Right kidney (tissue), 9 donors: ENCODE data around the gene KMT2B.
"Not testable (repeated sequence)": the region's sequence is repeated elsewhere in the genome, so short reads cannot be mapped to it uniquely, and the experiment has no call there.

Experiments used
- DNase-seq: peaks from one replicate; pipeline ENCODE4 v3.0.0-alpha.2; 2016
- long read RNA-seq, 8 donors: transcript quantifications; one replicate each; lab custom pipeline, GENCODE V29; 2026

Gene KMT2B
- long read RNA-seq, donor 1, partial matches to known transcripts, result 0 of 4 reads
- long read RNA-seq, donor 1, other reads (novel, unspliced or antisense), result 0 of 4 reads
- long read RNA-seq, donor 2, partial matches to known transcripts, result 0 of 1 reads
- long read RNA-seq, donor 2, other reads (novel, unspliced or antisense), result 0 of 1 reads
- long read RNA-seq, donor 3, partial matches to known transcripts, result 8 of 12 reads
- long read RNA-seq, donor 3, other reads (novel, unspliced or antisense), result 0 of 12 reads
- long read RNA-seq, donor 4, partial matches to known transcripts, result 10 of 13 reads
- long read RNA-seq, donor 4, other reads (novel, unspliced or antisense), result 0 of 13 reads
- long read RNA-seq, donor 5, partial matches to known transcripts, result 0 of 2 reads
- long read RNA-seq, donor 5, other reads (novel, unspliced or antisense), result 0 of 2 reads
- long read RNA-seq, donor 6, partial matches to known transcripts, result 8 of 11 reads
- long read RNA-seq, donor 6, other reads (novel, unspliced or antisense), result 0 of 11 reads
- long read RNA-seq, donor 7, result 0 reads
- long read RNA-seq, donor 8, partial matches to known transcripts, result 7 of 7 reads
- long read RNA-seq, donor 8, other reads (novel, unspliced or antisense), result 0 of 7 reads

DNA sequence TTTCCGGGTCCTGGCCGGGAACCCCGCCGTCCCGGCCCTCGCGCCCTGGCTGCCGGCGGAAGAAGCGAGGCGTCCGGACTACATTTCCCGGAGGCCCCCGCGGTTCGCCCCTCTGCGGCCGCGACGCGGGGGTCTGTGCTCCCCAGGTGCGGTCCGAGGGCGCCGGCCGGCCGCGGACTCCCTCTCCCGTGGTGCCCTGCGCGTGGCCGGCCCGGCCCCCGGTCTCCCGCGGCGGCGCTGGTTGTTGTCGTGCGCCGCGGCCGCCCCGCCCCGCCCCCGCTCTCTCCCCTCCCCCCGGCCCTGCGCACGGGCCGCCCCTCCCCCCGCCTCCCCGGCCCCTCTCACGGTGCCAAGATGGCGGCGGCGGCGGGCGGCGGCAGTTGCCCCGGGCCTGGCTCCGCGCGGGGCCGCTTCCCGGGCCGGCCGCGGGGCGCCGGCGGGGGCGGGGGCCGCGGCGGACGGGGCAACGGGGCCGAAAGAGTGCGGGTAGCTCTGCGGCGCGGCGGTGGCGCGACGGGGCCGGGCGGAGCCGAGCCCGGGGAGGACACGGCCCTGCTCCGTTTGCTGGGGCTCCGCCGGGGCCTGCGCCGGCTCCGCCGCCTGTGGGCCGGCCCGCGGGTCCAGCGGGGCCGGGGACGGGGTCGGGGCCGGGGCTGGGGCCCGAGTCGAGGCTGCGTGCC is at the start of gene KMT2B:
Gene KMT2B (plus strand): TSS at position 339 of the 680 bp plus-strand sequence. CDS start 16 bp downstream, at position 355.
- DNase-seq, result peak; percentile 98

DNA sequence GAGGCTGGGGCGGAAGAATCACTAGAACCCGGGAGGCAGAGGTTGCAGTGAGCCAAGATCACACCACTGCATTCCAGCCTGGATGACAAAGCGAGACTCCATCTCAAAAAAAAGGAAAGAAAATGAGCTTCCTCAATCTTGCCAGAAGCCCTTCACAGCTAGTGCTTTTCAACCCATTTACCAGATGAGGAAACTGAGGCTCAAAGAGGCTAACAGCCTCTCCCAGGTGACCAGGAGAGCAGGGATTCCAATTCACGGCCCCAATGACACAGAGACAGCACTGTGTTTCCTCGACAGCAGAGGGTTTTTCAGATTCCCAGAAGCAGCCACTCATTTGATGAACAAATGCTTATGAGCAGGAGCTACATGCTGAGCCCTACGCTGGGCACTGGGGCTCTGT is 48.2 kb upstream of the KMT2B start:
- no peak for DNase-seq

- no peak for DNase-seq
Observed at GRCh38 chr19:35669974-35670373, 47.8 kb upstream of the KMT2B start.

DNA sequence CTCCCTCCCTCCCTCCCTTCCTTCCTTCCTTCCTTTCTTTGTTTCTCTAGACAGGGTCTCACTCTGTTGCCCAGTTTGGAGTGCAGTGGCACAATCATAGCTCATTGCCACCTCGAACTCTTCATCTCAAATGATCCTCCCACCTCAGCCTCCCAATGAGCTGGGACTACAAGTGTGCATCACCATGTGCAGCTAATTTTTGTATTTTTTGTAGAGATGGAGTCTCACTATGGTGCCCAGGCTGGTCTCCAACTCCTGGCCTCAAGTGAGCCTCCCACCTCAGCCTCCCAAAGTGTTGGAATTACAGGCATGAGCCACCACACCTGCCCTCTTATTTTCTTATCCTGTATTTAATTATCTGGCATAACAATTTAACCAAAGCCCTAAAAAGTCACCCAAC is 47.1 kb upstream of the KMT2B start:
- no peak for DNase-seq

DNA sequence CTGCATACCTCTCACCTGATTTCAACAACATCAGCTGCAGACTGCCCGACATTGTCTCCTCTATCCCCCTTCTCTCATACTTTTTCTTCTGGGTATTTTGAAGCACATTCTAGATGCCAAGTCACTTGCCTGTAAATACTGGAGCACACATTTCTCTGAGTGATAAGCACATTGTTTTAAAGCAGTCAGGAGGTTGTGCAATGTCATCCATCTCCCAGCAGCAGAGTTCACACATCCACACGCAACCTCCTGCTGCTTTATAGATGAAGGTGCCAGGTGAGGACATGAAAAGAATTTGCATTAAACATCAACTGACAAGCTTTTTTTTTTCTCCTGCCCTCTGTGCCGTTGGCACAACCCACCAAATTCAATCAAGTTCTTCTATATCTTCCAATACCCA is 46.0 kb upstream of the KMT2B start:
- DNase-seq, result no peak

- no peak for DNase-seq
Observed at GRCh38 chr19:35673121-35673804, 44.5 kb upstream of the KMT2B start.

GRCh38 chr19:35675589-35676140 is 42.1 kb upstream of the KMT2B start:
- no peak for DNase-seq

DNA sequence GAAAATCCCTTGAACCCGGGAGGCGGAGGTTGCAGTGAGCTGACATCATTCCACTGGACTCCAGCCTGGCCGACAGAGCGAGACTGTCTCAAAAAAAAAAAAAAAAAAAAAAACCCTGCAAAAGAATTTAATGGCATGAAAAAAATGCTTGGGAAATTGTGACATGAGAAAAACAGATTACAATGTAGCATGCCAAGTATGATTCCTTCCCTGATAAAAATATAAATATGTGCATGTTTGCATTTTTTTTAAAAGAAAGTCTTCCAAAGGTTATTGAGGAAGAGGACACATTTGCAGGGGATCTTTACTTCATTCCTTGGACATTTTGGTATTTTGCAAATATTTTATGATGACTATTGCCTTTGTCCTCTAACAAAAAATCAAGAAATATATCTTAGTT is 28.0 kb upstream of the KMT2B start:
- DNase-seq, result no peak

DNA sequence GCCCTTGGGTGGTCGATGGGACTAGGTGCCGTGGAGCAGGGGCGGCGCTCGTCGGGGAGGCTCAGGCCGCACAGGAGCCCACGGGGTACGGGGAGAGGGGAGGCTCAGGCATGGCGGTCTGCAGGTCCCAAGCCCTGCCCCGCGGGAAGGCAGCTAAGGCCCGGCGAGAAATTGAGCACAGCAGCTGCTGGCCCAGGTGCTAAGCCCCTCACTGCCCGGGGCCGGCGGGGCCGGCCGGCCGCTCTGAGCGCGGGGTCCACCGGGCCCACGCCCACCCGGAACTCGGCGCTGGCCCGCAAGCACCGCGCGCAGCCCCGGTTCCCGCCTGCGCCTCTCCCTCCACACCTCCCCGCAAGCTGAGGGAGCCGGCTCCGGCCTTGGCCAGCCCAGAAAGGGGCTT is 26.7 kb upstream of the KMT2B start:
- not testable (repeated sequence) for DNase-seq

DNA sequence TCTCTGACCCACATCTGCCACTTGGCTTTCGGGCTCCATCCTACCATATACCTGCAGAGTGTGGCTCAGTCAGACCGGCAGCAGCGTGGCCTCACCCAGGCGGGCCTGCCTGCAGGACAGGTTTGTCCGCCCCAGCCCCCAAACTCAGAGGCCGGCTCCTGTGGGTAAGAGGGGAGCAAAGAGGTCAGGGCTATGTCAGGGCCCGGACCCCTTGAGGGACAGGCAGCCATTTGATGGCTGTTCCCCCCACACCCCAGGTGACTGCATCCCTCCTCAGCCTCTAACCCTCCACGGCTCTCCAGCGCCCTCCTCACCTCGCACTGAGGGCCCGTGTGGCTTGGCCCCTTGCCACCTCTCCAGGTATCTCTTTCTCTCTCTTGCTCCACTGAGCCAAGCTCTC is 25.8 kb upstream of the KMT2B start:
- DNase-seq, result no peak

DNA sequence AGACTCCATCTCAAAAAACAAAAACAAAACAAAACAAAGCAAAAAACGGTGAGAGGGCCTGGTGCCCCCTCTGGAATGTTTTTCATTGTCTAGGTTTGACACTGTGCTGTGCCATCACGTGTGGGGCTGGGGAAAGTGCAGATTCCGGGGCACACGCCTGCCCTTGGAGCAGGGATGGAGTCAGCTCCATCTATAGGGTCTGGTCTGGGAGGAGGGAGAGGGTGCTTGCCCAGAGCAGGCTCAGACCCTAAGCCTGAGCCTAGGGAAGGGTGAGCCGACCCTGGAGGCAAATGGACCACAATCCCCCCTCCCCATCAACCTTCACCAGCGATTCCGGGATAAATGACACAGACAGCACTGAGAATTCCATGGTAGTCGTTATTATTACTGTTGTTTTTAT is 24.4 kb upstream of the KMT2B start:
- no peak for DNase-seq

DNA sequence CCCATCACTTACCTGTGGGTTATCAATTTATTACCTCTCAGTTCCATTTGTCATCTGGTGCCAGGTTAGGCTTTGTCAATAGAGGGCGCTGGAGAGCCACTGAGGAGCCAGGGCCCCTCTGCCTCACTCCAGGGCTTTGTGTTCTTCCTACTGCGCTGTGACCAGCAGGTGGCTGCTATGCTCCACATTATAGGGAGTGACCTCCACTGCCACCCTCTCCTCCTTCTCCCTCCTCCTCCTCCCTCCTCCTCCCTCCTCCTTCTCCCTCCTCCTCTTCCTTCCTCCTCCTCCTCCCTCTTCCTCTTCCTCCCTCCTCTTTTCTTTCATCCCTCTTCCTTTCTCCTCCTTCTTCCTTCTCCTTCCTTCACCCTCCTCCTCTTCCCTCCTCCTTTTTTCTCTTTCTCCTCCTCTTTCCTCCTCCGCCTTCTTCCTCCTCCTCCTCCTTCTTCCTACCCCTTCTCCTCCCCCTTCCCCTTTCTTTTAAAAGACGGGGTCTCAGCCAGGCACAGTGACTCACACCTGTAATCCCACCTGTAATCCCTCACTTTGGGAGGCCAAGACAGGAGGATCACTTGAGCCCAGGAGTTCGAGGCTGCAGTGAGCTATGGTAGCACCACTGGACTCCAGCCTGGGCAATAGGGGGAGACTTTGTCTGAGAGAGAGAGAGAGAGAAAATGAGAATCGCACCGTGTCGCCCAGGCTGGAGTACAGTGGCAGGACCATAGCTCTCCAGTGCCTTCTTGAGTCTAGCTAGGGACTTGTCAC is 23.8 kb upstream of the KMT2B start:
- peak; percentile 39 for DNase-seq

DNA sequence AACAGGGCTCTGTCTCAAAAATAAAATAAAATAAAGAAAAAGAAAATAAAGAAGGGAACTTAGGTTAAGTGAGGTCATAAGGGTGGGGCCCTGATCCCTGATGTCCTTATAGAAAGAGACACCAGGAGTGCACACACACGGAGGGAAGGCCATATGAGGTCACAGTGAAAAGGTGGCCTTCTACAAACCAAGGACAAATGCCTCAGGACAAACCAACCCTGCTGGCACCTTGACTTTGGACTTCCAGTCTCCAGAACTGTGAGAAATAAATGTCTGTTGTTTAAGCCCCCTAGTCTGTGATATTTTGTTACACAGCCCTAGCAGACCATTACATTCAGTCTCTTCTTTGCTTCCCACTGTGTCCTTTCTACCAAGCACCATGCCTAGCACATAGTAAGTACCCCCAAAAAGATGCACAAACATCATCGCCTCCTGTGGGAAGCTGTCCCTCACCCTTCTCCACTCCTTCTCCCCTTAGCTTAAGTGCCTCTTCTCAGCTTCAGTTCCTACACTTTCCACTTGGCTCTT is 21.8 kb upstream of the KMT2B start:
- DNase-seq, result no peak

DNA sequence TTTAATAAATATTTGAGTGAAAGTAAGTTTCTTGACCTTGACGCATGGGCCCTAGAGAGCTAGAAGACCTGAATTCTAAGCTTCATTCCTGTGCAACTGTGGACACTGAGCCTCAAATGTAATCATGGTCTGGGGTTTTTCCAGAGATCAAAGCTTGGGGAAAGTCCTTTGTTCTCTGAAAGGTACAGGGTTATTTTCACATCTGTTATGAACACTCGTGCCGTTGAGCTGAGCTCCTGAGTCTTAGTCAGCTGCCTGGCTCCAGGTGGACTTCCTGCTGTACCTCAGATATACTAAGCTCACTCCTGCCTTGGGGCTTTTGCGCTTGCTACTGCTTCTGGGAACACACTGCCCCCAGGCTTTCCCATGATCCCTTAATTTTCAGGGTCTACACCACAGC is 21.0 kb upstream of the KMT2B start:
- DNase-seq, result no peak

DNA sequence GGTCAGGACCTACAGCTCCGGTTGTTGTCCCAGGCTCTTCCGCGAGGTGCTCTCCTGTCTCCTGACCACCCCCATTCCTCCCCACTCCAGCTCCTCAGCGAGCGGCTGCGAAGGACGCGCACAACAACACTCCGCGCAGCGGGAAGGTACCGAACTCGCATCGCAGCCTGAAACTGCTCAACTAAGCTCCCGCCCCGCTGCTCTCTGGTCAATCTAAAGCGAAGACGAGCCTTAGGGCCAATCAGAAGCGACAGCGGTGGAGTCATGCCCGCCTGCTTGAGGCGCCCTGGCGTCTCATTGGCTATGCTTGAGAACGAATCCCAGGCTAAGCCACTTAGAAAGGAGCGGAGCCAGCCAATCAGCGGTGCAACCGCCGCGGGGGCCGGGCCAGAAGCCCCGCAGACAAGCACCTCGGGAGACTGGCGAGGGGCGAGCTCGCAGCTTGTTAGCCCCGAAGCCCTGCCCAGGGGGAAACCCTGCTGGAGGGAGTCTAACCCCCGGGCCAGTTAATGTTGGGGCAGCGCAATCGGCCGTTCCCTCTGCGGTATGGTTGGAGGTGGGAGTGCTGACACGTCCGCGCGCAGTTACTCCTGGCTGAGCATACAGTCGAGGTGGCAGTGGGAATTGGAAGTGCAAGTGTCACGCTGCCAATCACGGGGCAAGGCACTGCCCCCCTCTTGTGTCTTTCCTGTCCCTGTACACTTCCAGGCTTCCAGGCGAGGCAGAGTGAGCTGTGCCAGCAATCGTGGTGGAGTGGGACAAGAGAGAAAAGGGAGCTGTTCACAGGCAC is 15.4 kb upstream of the KMT2B start:
- peak; percentile 92 for DNase-seq

DNA sequence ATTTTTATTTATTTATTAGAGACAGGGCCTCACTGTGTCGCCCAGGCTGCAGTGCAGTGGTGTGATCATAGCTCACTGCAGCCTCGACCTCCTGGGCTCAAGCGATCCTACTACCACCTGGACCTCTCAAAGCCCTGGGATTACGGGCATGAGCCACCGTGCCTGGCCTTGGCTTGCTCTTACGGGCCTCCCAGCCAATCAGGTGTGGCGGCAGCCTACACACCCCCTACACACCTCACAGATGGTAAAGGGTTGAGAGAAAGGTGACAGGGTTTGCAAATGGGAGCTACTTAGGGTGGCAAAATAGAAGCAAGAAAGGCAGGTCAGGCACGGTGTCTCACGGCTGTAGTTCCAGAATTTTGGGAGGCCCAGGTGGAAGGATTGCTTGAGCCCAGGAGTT is 14.5 kb upstream of the KMT2B start:
- DNase-seq, result no peak

DNA sequence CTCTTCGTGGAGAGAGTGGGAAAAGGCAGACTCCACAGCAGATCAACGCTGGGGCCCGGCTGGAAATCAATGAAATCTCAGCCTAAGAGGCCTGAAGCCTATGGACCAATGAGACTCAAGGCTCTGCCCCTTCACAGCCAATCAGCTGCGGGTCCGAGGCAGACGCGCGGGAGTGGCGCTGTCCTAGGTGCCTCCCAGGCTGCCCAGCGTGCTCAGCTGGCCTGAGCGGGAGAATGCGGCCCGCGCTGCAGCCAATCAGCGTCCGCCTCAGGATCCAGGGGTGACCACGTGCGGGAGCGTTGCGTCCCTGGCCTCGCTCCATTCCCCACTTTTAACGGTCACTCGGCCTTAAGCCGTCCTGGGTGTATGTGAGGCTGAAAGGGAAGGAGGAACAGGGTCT is 13.6 kb upstream of the KMT2B start, which contains the start of gene ZBTB32:
Gene ZBTB32 (plus strand): TSS at position 341 of the 400 bp plus-strand sequence. CDS start 10,069 bp downstream, outside the sequence.
- no peak for DNase-seq

GRCh38 chr19:35708391-35708790 is 9.4 kb upstream of the KMT2B start:
- no peak for DNase-seq

GRCh38 chr19:35710784-35711723 is 6.7 kb upstream of the KMT2B start:
- DNase-seq, result no peak
